ENCODE results near the gene GALNT3.

Gene GALNT3

DNA sequence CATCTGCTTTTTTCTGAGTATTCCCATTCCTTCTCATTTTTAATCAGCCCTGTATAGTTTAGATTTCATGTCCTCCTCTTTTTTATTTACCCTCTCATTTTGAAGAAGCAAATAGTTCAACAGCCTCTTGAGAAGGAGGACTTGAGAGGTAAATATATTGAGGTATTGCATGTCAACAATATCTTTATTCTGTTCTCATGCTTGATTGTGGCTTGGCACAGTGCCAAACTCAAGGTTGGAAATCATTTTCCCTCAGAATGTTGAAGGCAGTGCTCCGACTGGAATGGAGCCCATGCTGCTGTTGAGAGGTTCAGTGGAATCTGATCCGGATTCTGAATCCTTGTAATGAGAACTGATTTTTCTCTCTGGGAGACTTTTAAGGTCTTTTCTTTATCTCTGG is 31.0 kb upstream of the GALNT3 start (continued):
- TF ChIP-seq ZNF132 (tag by site-specific recombination; IDR thresholded peaks at IDR 0.05; ENCODE audit: borderline replicate concordance) (peak; percentile 98), SP7 (tag by site-specific recombination; IDR thresholded peaks at IDR 0.05) (no peak), ZNF416 (tag by site-specific recombination; IDR thresholded peaks at IDR 0.05) (no peak), ZNF426 (tag by site-specific recombination; IDR thresholded peaks at IDR 0.05) (no peak), ZNF121 (tag by site-specific recombination; IDR thresholded peaks at IDR 0.05) (no peak), ZBTB48 (tag by site-specific recombination; IDR thresholded peaks at IDR 0.05) (no peak), ZNF248 (tag by site-specific recombination; IDR thresholded peaks at IDR 0.05) (0 out of 2 replicates have a peak, but pooled peaks have one; percentile 56), ZNF76 (tag by site-specific recombination; IDR thresholded peaks at IDR 0.05; ENCODE audit: borderline replicate concordance, low read depth) (no peak), ZNF558 (tag by site-specific recombination; IDR thresholded peaks at IDR 0.05) (peak; percentile 33; the same call in 1 of the 2 replicates), GLI2 (tag by site-specific recombination; IDR thresholded peaks at IDR 0.05; ENCODE audit: borderline replicate concordance, low read depth) (peak; percentile 63; the same call in 1 of the 2 replicates), ZBTB21 (tag by site-specific recombination; IDR thresholded peaks at IDR 0.05) (0 out of 2 replicates have a peak, but pooled peaks have one; percentile 30), ZNF501 (tag by site-specific recombination; IDR thresholded peaks at IDR 0.05) (peak; percentile 63; the same call in 1 of the 2 replicates), MEIS1 (CRISPR knock-in tag; IDR thresholded peaks at IDR 0.05; ENCODE audit: borderline replicate concordance) (no peak), ZNF184 (tag by site-specific recombination; IDR thresholded peaks at IDR 0.05) (peak; percentile 95), ZNF624 (tag by site-specific recombination; IDR thresholded peaks at IDR 0.05) (peak; percentile 94; the same call in 1 of the 2 replicates), ZBTB44 (tag by site-specific recombination; IDR thresholded peaks at IDR 0.05) (peak; percentile 98), ZNF394 (tag by site-specific recombination; IDR thresholded peaks at IDR 0.05; ENCODE audit: borderline replicate concordance) (no peak; the same call in 1 of the 2 replicates), ZNF221 (tag by site-specific recombination; IDR thresholded peaks at IDR 0.05; ENCODE audit: borderline replicate concordance) (peak; percentile 99; the same call in 1 of the 2 replicates), ZNF280C (tag by site-specific recombination; IDR thresholded peaks at IDR 0.05) (no peak), BCL11A (tag by site-specific recombination; IDR thresholded peaks at IDR 0.05; ENCODE audit: low read depth) (no peak), ZNF610 (tag by site-specific recombination; IDR thresholded peaks at IDR 0.05; ENCODE audit: borderline replicate concordance) (no peak), OSR2 (tag by site-specific recombination; IDR thresholded peaks at IDR 0.05) (peak; percentile 57; the same call in 1 of the 2 replicates), ZNF223 (tag by site-specific recombination; IDR thresholded peaks at IDR 0.05) (no peak), GLIS2 (tag by site-specific recombination; IDR thresholded peaks at IDR 0.05) (no peak)
- TF ChIP-seq, protein P1, sequence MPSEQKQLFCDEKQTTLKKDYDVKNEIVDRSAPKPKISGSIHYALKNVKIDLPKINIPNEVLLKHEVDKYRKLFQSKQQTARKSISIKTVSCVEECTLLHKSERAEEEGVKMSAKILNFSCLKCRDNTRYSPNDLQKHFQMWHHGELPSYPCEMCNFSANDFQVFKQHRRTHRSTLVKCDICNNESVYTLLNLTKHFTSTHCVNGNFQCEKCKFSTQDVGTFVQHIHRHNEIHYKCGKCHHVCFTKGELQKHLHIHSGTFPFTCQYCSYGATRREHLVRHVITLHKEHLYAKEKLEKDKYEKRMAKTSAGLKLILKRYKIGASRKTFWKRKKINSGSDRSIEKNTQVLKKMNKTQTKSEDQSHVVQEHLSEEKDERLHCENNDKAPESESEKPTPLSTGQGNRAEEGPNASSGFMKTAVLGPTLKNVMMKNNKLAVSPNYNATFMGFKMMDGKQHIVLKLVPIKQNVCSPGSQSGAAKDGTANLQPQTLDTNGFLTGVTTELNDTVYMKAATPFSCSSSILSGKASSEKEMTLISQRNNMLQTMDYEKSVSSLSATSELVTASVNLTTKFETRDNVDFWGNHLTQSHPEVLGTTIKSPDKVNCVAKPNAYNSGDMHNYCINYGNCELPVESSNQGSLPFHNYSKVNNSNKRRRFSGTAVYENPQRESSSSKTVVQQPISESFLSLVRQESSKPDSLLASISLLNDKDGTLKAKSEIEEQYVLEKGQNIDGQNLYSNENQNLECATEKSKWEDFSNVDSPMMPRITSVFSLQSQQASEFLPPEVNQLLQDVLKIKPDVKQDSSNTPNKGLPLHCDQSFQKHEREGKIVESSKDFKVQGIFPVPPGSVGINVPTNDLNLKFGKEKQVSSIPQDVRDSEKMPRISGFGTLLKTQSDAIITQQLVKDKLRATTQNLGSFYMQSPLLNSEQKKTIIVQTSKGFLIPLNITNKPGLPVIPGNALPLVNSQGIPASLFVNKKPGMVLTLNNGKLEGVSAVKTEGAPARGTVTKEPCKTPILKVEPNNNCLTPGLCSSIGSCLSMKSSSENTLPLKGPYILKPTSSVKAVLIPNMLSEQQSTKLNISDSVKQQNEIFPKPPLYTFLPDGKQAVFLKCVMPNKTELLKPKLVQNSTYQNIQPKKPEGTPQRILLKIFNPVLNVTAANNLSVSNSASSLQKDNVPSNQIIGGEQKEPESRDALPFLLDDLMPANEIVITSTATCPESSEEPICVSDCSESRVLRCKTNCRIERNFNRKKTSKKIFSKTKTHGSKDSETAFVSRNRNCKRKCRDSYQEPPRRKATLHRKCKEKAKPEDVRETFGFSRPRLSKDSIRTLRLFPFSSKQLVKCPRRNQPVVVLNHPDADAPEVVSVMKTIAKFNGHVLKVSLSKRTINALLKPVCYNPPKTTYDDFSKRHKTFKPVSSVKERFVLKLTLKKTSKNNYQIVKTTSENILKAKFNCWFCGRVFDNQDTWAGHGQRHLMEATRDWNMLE (tag by site-specific recombination; conservative IDR thresholded peaks at IDR 0.05; ENCODE audit: low read depth): no peak
- TF ChIP-seq, protein P2, sequence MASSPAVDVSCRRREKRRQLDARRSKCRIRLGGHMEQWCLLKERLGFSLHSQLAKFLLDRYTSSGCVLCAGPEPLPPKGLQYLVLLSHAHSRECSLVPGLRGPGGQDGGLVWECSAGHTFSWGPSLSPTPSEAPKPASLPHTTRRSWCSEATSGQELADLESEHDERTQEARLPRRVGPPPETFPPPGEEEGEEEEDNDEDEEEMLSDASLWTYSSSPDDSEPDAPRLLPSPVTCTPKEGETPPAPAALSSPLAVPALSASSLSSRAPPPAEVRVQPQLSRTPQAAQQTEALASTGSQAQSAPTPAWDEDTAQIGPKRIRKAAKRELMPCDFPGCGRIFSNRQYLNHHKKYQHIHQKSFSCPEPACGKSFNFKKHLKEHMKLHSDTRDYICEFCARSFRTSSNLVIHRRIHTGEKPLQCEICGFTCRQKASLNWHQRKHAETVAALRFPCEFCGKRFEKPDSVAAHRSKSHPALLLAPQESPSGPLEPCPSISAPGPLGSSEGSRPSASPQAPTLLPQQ (tag by site-specific recombination; IDR thresholded peaks at IDR 0.05): 0 out of 2 replicates have a peak, but pooled peaks have one; percentile 19
- TF ChIP-seq, protein P3, sequence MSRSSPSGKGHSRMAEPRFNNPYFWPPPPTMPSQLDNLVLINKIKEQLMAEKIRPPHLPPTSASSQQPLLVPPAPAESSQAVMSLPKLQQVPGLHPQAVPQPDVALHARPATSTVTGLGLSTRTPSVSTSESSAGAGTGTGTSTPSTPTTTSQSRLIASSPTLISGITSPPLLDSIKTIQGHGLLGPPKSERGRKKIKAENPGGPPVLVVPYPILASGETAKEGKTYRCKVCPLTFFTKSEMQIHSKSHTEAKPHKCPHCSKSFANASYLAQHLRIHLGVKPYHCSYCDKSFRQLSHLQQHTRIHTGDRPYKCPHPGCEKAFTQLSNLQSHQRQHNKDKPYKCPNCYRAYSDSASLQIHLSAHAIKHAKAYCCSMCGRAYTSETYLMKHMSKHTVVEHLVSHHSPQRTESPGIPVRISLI (tag by site-specific recombination; IDR thresholded peaks at IDR 0.05): no peak
